IPS-18c (cell line): ENCODE measurements around the gene BAIAP2L2.

Source experiments
- H3K4me3 ChIP-seq: 2 replicates; pipeline ENCODE4 v1.7.0; 2013; ENCODE audit warnings: low read depth, mild to moderate bottlenecking, low read length, moderate library complexity; ENCODE audit not compliant: insufficient read depth
- H3K9me3 ChIP-seq: one replicate; pipeline ENCODE4 v1.6.1; 2013; ENCODE audit warnings: mild to moderate bottlenecking, low read length, moderate library complexity; ENCODE audit not compliant: control insufficient read depth, insufficient read depth

BAIAP2L2 gene

DNA sequence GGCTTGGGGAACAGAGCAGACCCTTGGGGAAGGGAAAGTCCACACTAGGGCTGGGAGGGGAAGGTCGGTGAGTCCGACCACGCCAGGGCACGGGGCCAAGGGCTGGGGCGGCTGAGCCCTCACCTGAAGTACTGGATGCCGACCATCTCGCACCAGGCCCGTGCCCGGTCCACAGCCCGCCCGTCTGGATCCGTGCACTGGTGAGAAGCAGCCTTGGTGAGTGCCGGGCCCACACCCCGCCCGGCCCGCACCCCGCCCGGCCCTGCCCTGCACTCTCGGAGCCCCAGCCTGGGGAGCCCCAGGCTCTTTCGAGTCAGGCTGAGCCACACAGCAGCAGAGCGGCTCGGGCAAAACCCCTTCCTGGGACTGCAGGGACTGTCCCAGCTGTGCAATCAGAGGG, 1.9 kb upstream of the BAIAP2L2 start:
- Histone ChIP-seq H3K4me3 (no peak overlapping the region), H3K9me3 (no peaks in the 10 kb centered on the region)

- no peaks in the 10 kb centered on the region for H3K9me3 ChIP-seq
- no peak overlapping the region for H3K4me3 ChIP-seq
Observed at GRCh38 chr22:38111925-38112355, 1.5 kb upstream of the BAIAP2L2 start.

- Histone ChIP-seq H3K9me3 (no peaks in the 10 kb centered on the region), H3K4me3 (no peak overlapping the region)
Observed at GRCh38 chr22:38110863-38111852, 674 bp upstream of the BAIAP2L2 start.

DNA sequence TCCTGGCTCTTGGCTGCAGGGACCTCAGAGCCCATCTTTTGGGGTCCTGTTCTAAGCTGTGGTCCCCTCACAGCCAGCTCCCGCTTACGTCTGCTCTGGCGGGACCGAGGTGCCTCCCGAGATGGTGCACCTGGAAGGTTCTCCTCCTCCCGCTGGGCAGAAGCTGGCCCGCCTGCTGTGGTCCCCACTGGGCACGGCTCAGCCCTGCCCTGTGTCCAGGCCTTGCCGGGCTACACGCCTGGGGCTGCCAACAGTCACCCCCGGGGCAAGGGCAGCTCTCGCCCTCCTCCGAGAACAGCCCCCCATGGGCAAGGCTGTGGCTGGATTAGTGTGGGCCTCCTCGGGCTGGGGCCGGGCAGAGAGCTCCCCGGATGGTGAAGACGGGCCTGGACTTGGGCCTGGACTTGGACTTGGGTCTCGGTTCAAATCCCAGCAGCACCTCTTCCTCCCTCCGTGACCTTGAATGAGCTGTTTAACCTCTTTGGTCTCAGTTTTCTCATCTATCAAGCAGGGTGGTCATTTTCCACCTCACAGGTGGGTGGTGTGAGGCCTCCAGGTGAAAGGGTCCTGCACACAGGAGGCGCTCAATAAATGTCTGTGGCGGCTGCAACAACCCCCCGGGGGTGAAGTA, 998 bp downstream of the BAIAP2L2 start:
- Histone ChIP-seq H3K9me3 (no peaks in the 10 kb centered on the region), H3K4me3 (no peak overlapping the region)

DNA sequence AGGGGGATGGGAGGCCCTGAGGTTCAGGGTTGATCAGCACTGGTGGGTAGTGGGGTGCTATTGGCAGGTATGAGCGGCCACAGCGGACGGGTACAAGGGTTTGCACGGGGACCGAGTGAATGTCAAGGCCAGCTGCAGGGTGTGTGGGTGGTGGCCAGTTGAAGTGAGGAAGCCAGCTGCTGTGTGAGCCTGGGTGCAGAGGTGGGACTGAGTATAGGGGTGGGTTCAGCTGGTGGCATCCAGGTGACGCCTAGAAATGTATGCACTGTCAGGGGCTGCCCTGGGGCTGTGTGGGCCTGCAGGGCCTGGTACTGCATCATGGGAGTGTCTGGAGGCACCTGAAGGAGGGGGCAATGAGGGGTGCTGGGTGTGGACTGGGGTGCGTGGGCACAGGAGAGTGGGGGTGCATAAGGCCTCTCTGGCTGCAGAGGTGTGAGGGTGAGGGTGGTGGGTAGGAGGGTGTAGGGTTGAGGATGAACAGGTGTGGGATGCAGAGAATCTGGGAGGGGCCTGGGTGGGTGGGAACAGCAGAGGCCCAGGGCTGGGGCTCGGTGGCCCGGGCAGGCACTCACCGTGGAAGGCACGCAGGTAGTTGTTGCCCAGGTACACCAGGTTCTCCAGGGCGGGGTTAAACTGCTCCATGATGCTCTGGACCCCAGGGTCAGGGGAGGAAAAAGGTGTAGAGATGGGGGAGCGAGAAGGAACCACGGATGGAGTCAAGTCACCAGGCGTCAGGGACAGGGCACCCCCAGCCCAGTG, 1.7 kb downstream of the BAIAP2L2 start:
- Histone ChIP-seq H3K9me3 (no peaks in the 10 kb centered on the region), H3K4me3 (no peak overlapping the region)

- H3K4me3 ChIP-seq = no peak overlapping the region
- no peaks in the 10 kb centered on the region for H3K9me3 ChIP-seq
Observed at GRCh38 chr22:38107692-38108515, 2.6 kb downstream of the BAIAP2L2 start.

- H3K4me3 ChIP-seq = no peak overlapping the region
Observed at GRCh38 chr22:38106814-38107578, 3.5 kb downstream of the BAIAP2L2 start.

DNA sequence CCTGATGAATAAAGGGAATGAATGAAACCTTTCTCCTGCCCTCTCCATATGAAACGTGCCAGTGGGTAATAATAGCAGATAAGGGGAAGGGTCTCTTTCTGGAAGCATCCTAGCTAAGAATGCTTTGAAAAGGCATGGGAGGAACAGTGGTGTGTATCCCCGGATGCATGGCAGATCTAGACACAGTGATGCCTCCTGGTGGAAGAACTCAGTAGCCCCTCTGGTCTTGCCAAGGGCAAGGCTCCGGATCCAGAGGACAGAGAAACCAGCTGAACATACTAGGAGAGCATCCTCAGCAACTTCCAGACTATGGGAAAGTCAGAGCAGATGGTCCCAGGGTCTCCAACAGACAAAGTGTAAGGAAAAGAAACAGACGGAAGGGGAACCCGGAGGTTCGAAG, 6.4 kb downstream of the BAIAP2L2 start:
- H3K9me3 ChIP-seq = no peaks in the 10 kb centered on the region
- H3K4me3 ChIP-seq = no peak overlapping the region

More at GRCh38 chr22:38106814-38107578, 3.5 kb downstream of the BAIAP2L2 start:
- no peaks in the 10 kb centered on the region for H3K9me3 ChIP-seq

DNA sequence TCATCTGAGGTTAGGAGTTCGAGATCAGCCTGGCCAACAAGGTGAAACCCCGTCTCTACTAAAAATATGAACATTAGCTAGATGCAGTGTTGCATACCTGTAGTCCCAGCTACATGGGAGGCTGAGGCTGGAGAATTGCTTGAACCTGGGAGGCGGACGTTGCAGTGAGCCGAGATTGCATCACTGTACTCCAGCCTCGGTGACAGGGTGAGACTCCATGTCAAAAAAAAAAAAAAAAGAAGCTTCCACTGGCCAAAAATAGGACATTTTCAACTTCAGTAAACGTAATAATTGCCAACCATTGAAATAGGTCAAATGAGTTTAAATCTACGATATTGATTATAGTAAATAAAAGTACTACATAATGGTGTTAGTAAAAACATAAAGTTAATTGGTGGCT, 6.8 kb downstream of the BAIAP2L2 start:
- H3K4me3 ChIP-seq = no peak overlapping the region
- H3K9me3 ChIP-seq = no peaks in the 10 kb centered on the region

- no peak overlapping the region for H3K4me3 ChIP-seq
- H3K9me3 ChIP-seq = no peaks in the 10 kb centered on the region
Observed at GRCh38 chr22:38098410-38099249, 11.9 kb downstream of the BAIAP2L2 start.

GRCh38 chr22:38097557-38098409, 12.7 kb downstream of the BAIAP2L2 start:
- Histone ChIP-seq H3K9me3 (no peaks in the 10 kb centered on the region), H3K4me3 (peak overlapping the region; percentile 56)

- H3K9me3 ChIP-seq = no peaks in the 10 kb centered on the region
- peak overlapping the region; percentile 56 for H3K4me3 ChIP-seq
Observed at GRCh38 chr22:38097058-38097457, 13.4 kb downstream of the BAIAP2L2 start.

- Histone ChIP-seq H3K9me3 (no peaks in the 10 kb centered on the region), H3K4me3 (peak overlapping the region; percentile 28; the same call in 1 of the 2 replicates)
Observed at GRCh38 chr22:38089474-38089851, 21.0 kb downstream of the BAIAP2L2 start.

DNA sequence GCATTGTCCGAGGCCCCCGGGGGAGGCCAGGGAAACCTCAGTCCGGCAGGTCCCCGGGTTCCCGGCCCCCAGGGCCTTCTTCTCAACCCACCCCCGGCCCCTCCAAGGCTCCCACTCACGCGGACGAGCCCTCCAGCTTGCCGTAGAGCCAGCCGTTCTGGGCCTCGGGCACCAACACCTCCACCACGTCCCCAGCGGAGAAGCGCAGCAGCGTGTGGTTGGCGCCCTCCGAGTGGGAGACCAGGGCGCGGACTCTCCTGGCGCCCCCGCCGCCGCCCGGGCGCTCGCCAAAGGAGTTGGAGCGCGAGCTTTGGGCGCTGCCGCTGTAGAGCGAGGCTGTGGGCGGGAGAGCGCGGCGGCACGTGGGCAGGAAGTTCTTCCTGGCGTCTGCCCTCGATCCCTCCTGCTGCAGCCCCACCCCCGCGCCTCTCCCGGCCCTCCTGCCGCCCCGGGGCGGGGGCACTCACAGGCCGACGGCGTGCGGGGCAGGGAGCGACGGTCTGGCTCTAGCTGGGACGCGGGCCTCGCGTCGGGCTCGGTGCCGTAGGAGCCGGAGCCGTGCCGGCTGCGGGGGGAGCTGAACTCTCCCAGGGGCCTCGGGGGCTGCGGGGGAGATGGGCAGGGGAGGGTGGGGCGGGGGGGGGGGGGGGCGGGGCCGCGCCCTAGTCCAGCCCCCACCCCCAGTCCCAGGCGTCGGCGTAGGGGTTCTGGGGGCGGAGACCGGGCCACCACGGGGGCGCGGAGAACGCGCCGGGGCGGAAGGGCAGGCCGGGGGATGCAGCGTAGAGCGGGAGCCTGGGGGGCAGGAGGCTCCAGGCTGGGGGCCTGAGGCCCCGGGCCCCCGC, 21.6 kb downstream of the BAIAP2L2 start:
- Histone ChIP-seq H3K4me3 (peak overlapping the region; percentile 34; the same call in 1 of the 2 replicates), H3K9me3 (no peaks in the 10 kb centered on the region)
